D721Med (cell line): ENCODE data around the gene MRAS.

Experiments
- DNase-seq: peaks from one replicate; pipeline ENCODE4 v3.0.0; 2011; ENCODE audit warnings: low spot score; ENCODE audit not compliant: insufficient read length
- FAIRE-seq: peaks from 2 replicates; lab custom pipeline; 2011; peaks lifted over from hg19 to GRCh38; lab: Jason Lieb, UNC
- TF ChIP-seq, protein P1 (sequence below): IDR thresholded peaks from 2 replicates; pipeline ENCODE4 v1.5.1; 2012; ENCODE audit warnings: mild to moderate bottlenecking, control low read depth; ENCODE audit not compliant: insufficient read depth; ENCODE audit errors: missing control alignments

Gene MRAS

DNA sequence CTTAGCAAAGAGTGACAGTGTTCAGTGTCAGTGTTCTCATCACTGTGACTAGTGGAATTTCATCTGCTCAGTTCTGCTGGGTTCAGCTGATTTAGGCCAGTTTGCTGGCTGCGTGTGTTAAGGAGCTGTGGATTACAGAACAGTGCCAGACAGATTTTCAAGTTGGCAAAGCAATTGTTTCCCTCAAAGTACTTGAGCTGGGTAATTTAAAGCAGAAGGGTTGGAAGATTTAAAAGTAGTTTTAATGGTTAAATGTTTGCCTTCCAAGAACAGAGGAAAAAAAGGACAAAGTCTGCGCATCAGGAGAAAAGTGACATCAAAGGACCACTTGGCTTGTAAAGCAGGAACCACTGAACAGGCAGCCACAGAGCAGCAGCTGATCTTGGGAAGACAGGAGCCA, 94.7 kb downstream of the MRAS start:
- no peak for FAIRE-seq
- no peak for DNase-seq
- TF ChIP-seq, protein P1, sequence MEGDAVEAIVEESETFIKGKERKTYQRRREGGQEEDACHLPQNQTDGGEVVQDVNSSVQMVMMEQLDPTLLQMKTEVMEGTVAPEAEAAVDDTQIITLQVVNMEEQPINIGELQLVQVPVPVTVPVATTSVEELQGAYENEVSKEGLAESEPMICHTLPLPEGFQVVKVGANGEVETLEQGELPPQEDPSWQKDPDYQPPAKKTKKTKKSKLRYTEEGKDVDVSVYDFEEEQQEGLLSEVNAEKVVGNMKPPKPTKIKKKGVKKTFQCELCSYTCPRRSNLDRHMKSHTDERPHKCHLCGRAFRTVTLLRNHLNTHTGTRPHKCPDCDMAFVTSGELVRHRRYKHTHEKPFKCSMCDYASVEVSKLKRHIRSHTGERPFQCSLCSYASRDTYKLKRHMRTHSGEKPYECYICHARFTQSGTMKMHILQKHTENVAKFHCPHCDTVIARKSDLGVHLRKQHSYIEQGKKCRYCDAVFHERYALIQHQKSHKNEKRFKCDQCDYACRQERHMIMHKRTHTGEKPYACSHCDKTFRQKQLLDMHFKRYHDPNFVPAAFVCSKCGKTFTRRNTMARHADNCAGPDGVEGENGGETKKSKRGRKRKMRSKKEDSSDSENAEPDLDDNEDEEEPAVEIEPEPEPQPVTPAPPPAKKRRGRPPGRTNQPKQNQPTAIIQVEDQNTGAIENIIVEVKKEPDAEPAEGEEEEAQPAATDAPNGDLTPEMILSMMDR: no peak

GRCh38 chr3:138443521-138444503, 95.4 kb downstream of the MRAS start:
- FAIRE-seq (no peak), DNase-seq (no peak)
- TF ChIP-seq, protein P1: no peak

DNA sequence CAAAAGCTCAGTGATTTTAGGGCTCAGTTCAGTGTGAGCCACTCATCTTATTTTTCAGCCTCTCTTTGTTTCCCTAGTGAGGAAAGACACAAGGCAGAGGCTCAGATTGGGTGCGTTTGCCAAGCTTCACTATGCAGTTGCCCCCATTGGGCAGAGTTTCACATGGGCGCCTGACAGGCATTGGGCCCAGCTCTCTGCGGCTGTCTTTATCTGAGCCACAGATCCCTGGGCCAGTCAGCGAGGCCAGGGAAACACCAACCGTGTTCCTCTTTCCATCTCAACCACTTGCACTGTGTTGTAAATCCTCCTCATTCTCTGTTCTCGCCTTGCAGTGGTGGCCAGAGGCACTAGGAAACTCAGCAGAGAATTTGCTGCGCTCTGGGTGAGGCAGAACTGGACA, 96.9 kb downstream of the MRAS start:
- no peak for DNase-seq
- FAIRE-seq: no peak
- TF ChIP-seq, protein P1: no peak

DNA sequence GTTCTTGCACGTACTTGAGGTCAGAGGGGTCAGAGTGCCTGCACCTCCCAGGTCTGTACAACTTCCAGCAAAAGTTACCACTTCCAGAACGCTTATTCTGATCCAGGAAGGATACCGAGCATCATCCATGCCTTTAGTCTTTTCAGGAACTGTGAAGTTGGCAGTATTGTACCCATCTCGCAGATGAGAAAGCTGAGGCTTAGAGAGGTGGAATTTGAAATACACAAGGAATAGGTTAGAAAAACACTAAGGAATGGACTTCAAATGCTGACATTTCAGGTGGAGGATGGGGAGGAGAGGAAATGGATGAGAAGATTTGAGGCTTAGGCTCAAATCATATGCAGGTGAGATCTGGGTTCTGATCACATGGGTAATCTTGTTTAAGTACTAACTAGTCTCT, 97.3 kb downstream of the MRAS start:
- DNase-seq (no peak), FAIRE-seq (no peak)
- TF ChIP-seq, protein P1: no peak

GRCh38 chr3:138448631-138449030, 100.3 kb downstream of the MRAS start:
- no peak for FAIRE-seq
- no peak for DNase-seq
- TF ChIP-seq, protein P1: no peak

- FAIRE-seq: no peak
- TF ChIP-seq, protein P1: no peak
Observed at GRCh38 chr3:138449490-138449889, 101.1 kb downstream of the MRAS start.

GRCh38 chr3:138450181-138450580, 101.8 kb downstream of the MRAS start:
- FAIRE-seq: no peak
- TF ChIP-seq, protein P1: no peak
- no peak for DNase-seq

More at GRCh38 chr3:138449490-138449889, 101.1 kb downstream of the MRAS start:
- DNase-seq: no peak
